ENCODE results near the gene WNT2.

DNA sequence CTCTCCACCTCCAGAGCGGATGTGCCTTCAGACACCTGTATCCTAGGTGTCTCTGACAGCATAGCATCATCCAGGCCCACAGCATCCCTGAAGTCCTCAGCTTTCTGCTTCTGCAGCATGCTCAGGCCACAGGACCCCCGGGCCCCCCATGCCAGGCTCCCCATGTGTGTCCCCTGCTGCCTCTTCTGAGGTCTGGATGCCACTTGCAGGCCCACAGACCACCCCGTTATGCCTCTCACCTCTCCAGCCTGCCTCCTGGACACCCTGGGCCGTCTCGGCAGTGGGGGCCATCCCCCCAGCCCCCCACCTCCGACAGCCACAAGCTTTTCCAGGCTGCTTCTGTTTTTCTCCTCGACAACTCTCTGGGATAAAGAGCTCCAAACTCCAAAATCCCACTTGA is 84.4 kb downstream of the WNT2 start:
- no peak for TF ChIP-seq CTCF (conservative IDR thresholded peaks at IDR 0.05; ENCODE audit: low read length)
- TF ChIP-seq EZH2phosphoT487 (IDR thresholded peaks at IDR 0.05; ENCODE audit: borderline replicate concordance) = no peak

Data from Loucy (cell line).